Effector CD4-positive, alpha-beta T cell (primary cell): Measurements from ENCODE around the gene MTOR.
"Not testable (repeated sequence)": the region's sequence is repeated elsewhere in the genome, so short reads cannot be mapped to it uniquely, and the experiment has no call there.

ENCODE experiments used
- DNase-seq: peaks from one replicate; pipeline ENCODE4 v3.0.0-alpha.2; 2020

The MTOR gene

DNA sequence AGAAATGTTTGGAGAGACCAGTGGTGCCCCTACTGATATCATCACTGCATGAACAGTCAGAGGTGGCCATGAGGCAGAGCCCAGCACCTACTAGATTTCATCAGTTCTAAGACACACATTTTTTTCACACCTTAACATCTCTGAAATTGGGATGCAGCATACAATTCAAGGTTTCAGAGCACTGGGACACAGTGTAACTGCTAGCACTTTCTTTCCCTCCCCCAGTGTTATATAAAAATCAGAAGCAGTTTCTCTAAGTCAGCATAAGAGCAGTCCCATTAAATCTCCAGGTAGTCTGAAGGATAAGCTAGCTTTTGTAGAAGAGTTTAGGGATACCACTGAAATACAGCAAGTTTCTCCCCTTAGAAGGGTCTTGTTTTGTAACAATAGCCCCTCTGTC, 83.2 kb downstream of the MTOR start:
- no peak for DNase-seq

DNA sequence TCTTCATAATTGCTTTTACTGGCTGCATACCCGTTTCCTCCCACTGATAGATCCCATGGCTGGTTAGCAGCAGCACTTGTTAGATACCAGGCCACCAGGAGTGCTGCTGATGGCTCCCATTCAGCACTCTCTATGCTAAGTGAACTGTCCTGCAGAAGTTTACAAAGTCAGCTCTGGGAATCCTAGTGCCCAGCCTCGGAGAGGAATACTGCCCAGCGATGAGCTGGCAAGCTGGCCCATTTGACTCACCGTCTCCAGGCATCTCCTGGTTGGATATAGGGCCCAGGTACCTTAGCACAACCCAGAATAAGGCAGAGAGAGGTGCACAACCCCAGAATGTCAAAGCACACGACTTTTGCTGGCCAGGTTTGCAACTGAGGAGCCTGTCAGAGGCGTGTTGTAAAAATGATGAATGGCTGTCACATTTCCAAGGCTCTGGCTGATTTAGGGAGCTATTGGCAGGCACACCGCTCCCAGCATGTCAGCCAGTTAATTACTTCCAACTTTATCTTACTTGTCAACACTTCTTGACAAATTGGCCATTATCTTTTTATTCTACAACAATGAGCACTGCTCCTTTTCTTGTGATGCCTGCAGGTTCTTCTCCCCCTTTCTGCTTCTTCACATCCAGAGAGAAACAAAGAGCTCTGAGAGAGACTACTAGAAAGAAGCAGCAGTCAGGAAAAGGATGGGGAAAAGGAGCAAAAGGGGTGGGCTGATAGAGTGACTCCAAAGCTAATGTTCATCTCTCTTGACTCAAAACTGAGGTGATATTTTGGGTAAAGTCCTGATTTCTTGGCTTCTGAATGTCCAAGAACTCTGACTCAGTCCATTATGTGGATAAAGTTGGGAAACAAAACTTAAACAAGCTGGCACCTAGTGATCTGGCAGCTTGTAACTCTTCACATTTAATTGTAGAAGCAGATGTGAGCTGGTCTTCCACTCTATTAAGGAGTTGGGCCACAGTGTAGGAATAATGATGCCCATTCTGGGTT, 84.0 kb downstream of the MTOR start:
- DNase-seq: no peak

DNA sequence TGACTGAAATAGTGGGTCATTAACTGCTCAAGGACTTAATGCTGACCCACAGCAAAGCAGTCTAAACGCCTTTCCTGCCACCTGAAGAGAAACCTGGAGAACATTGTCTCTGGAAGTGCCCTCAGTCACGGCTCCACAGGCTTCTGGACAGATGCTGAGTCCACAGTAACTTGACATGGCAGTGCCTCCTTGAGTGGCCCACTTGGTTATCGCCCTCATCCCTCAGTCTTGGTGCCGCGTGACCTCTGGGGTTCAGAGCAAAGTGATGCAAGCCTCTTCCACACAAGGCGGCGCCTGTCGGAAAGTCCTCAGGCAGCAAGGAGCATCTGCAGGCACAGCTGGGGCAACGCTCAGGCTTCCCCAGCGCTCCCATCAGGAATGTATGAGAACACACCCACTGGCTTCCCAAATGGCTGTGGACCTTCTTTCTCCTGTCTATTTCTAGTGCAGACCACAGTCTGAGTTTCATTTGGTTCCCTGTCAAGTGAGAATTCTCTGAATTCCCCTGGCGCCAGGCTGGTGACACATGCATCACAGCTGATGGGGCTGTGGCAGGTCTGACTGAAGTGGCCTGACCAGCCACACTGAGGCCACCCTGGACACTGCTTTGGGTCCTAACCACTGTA, 86.2 kb downstream of the MTOR start:
- no peak for DNase-seq

DNA sequence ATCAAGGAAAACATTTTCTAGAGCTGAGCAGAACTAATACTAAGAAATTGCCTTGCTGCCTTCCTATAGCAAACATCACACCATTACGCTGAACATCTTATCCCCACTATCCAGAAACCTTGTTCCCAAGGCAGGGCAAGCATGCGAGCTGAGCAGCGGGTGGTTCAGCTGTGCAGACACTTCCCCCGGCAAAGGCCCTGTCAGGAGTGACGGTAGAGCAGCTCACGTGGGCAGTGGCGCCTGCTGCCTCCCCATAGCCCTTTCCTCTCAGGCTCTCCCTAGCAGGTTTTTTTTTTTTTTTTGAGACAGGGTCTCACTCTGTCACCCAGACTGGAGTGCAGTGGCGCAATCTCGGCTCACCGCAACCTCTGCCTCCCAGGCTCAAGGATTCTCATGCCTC, 86.9 kb downstream of the MTOR start:
- no peak for DNase-seq

DNA sequence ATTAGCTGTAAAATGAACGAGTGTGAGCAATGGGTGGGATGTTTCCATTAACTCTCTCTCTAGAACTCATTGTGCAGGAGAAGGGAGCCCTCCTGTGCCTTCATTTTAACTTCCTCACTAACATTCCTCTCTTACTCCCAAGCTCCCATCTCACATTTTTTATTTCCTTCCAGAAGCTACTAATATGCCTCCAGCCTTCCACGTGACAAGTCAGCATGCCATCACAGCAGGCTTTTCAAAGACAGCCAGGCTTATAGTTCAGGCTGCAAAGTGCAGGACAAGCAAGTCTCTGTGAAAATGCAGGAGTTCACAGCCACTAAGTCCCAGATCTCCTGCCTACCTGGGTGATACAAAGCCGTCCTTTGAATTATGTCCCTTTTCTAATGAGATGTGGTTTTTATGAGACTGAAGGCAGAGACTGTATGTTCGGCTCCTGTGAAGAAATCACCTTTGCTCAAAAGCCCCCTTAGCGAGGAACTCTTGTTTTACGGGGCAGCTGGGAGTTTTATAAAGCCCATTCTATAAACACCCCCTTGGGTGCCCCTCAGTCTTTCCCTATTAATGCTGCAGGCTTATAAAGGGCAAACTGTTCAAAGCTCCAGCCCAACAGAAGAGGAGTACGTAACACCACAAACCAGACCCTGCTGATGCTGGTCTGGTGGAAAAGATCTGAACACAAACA, 87.9 kb downstream of the MTOR start:
- no peak for DNase-seq

DNA sequence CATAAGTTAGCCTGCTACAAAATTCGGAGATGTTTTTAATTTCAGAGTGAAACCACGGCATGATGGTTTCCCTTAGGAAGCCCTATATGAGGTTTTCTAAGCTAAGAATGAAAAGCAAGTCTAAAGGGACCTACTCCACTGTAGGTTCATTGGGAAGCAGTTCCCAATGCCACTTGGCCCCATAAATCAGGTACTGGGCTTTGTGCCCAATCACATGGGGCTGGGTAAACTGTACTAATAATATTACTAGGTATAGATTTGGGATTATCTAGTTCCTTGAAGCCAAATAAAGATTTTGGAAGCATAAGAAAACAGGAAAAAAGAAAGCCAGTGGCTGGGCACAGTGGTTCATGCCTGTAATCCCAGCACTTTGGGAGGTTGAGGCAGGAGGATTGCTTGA, 92.2 kb downstream of the MTOR start:
- no peak for DNase-seq

DNA sequence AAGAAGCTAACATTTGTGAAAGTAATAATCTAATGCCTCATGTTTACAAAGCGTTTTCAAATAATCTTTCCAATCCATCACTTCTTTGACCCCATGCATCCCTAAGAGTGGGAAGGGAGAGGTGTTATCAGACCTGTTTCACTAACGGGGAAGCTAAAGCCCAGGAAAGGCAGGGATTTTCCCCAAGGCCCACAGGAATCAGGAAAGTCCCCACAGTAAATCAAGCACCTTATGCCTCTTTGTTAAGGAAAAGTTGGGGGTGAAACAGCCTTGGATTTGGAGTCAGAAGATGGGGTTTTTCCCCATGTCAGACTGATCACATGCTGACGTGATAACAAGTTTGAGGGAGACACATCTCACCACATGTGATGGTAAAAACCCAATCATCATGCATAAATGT, 93.1 kb downstream of the MTOR start:
- DNase-seq: no peak

DNA sequence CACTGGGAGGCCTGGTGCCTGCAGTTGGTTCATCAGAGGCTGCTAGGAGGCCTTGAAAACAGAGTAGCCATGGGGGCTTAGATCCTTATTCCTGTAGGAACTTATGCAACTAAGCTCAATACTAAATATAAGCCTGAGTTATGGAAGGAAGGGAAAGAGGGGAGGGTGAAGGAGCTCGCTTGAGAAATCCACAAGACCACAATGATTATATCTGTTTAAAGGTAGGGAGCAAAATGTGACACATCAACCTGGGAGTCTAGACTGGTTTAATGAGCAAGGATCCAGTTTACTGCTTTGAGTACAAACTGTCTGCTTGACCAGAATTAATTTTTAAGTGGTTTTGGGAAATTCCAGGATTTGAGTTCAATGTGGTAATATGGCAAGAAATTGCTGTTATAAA, 93.6 kb downstream of the MTOR start:
- no peak for DNase-seq

DNA sequence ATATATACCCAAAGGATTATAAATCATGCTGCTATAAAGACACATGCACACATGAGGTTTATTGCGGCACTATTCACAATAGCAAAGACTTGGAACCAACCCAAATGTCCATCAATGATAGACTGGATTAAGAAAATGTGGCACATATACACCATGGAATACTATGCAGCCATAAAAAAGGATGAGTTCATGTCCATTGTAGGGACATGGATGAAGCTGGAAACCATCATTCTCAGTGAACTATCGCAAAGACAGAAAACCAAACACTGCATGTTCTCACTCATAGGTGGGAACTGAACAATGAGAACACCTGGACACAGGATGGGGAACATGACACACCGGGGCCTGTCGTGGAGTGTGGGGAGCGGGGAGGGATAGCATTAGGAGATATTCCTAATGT, 95.6 kb downstream of the MTOR start:
- DNase-seq: not testable (repeated sequence)

DNA sequence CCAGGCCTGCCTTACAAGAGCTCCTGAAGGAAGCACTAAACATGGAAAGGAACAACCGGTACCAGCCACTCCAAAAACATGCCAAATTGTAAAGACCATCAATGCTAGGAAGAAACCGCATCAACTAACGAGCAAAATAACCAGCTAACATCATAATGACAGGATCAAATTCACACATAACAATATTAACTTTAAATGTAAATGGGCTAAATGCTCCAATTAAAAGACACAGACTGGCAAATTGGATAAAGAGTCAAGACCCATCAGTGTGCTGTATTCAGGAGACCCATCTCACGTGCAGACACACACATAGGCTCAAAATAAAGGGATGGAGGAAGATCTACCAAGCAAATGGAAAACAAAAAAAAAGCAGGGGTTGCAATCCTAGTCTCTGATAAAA, 99.6 kb downstream of the MTOR start:
- not testable (repeated sequence) for DNase-seq

DNA sequence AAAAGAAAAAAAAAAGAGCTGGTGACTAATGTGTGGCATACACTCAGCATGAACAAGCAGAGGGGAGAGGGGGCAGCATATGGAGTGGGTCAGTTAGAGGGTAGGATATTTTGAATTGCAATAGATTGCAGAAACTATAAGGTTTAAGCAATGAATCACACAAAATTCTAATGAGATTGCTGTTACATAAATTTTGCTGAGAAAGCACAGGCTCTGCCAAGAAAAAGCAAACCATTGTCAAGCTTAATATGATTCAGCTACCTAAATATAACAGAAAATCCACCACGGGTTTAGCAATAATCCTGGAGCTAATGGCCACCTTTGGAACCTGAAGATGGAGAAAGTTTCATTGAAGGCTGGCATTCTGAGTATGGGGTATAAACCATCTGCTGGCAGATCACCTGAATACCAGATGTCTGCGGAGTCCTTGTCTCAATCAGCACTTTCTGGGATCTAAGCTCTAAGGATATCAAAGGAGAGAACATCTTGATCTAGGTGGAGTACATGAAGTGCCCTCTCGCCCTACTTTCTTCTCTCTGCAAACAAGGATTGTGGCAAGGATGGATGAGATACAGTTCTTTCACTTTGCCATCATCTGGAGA, 103.5 kb downstream of the MTOR start:
- DNase-seq: no peak

DNA sequence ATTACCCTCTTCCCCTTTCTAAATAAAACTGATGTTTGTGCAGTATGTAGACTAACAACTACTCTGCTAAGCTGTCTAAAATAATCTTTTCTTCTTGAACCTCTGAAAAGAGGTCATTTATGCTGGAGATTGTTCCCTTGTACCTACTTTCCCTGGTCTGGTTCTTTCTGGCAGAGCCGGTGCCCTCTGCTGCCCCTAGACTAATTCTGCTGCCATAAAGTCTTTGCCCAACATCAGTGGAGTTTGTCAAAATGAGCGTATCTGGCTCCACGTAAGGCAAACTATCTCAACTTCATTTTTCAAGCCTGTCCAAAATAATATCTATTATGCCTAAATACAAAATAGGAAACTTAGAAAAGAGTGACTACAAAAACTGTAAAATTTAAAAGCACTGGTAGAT, 104.1 kb downstream of the MTOR start:
- no peak for DNase-seq

DNA sequence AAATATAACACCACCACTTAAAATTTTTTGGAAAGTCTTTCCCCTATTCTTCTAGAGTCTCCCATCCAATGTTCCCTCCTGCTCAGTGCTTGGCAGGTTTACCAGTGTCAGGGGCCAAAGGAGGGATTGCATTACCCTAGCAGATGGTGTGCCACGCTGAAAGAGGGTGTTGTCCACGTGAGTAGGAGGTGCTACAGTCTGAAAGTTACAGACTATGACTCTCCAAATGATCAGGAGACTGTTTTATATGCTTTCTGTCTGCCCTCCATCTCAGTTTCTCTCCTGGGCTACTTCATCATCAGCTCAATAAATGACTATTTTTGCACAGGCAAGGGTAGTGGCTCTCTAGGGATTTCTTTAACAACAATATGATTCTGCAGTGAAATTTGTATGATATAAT, 104.5 kb downstream of the MTOR start:
- no peak for DNase-seq

DNA sequence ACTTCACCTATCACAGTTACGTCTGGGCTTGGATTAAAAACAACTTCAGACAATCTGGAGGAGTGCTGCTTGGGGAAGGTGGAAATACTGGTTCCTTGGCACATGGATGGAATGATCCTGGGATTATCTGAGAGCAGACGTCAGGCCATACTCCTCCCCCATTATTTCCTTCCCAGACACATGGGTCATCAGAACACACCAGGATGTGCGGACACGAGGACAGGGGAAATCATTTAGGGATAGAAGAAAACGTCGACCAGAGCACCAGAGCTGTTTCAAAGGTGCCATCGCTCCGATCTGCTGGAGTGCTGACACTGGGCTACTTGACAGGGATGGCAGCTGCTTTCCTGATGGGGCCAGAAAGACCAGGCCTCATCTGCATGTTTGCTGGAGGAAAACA, 105.0 kb downstream of the MTOR start:
- no peak for DNase-seq

DNA sequence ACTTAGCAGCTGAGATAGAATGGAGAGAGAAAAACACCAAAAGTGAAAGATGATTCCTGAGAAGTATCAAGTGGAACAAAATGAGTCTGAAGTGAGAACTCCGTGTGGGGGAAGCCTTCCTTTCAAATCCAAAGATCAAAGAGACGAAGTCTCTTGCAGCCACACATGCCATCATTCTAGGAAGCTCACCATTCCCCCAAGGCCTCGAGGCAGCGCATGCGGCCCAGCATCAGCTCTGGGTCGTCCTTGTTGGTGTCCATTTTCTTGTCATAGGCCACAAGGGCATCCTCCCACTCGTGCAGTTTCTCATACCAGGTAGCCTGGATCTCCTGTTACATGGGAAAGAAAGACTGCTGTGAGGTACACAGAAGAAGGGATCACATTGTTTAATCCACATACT, 105.4 kb downstream of the MTOR start:
- DNase-seq: no peak

DNA sequence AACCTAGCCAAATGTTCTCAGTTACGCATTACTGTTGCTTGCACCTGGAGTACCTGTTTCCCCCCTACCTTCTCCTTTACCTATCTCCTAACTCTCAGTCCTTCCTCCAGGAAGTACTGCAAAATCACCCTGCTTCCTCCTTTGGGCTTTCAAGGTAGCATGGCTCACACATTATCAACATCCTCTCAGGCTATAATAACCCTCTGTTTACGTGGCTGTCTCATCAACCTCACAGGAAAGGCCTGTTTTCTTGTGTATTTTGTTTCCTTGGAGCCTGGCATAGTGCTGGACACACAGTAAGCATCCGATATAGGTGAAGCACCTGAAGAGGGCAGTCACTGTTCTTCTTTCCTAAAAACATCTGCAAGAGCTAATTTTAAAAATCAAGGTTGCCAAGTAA, 105.9 kb downstream of the MTOR start:
- DNase-seq: no peak

DNA sequence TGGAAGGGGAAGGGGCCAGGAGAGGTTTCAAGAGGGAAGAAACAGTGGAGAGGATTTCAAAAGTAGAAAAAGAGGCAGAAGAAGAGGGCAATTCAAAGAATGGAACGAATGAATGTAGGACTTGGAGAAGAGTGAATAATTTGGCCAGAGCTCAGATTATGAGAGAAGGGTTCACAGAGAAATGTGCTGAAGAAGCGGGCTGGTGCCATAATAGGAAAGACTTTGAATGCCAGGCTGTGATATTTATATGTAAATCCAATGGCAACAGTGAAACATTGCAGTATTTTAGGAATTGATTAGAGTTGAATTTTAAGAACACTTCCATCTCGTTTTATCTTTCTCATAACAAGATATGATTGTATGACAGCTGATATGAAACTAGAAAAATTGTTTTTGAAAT, 109.2 kb downstream of the MTOR start:
- DNase-seq: no peak

DNA sequence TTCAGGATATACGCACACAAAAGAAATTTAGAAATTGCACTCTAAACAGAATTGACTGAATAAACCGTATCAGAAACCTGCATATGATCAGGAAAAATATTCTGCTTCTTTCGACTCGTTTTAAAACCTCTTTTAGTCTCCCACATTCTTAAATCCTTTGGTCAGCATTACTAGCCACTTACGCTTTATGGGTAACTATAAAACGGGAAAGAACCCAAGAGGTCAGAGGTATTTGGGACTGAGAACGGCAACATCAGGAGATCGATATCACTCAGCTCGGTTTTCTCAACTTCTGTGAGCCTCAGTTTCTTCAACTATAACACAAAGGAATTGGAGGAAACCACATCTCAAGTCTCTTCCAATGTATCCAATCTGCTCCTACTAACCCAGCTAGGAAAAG, 109.6 kb downstream of the MTOR start:
- no peak for DNase-seq

DNA sequence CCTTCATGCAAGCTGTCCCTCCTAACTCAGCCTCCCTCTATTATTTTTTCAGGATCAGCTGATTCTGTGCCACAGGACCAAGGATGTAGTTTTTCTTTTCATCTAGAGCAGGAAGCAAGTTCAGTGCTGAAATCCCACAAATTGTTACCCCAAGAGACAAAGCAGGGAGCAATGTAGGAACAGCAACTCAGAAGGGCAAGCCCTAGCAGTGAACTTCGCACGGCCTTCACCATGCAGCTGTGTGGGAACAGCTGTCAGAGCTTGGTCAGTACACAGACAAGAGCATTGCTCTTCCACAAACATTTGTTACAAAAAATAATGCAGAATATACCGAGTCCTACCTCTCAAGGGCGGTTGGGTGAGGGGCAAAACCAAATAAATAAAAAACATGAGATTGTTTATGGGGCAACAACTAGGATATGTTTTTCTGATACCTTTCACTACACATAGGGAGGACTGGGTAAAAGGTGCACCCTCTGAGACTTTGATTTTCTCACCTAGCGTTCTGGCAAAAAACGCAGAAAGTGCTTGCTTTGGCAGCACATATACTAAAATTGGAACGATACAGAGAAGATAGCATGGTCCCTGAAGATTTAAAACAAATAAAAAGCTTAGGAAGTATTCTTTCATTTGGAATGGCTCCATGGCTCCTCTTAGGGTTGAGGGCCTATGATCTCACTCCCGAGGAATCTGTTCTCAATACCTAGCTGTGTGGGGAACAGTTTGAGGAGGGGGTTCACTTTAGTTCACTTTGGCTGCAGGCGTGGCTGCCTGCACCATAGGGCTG, 110.3 kb downstream of the MTOR start:
- no peak for DNase-seq

DNA sequence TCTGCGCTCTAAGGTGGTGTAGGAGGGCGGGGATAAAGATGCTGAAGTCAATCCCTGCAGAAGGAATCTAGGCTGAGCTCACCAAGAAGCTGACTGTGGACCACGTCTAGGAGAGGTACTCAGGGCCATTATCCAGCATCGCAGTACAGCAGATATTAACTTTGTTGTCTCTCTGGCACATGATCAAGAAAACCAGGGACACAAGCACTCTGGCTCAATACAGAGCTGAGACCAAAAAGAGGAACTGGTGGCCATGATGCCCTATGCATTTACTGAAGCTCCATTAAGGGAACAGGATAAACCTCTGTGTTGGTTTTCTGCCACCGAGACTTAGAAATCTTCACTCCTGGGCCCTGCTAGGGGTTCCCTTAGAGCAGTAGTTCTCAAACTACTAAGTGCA, 111.2 kb downstream of the MTOR start:
- no peak for DNase-seq

DNA sequence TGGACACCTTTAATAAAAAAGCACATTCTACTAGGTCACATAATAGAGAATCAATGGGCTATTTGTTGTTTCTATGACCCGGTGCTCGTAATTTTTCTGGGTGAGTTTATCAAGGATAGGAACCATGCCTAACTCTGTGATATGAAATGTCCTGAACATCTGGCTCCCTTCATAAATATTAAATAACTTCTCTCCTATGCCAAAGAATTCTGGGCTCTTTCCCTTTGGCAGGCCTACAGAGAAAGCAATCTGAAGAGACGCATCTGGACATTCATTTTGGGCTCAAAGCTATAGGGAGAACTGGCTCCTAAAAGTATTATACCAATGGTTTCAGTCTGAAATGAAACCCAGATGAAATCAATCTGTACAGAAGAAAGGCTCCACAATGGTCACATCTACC, 112.0 kb downstream of the MTOR start:
- DNase-seq: no peak

DNA sequence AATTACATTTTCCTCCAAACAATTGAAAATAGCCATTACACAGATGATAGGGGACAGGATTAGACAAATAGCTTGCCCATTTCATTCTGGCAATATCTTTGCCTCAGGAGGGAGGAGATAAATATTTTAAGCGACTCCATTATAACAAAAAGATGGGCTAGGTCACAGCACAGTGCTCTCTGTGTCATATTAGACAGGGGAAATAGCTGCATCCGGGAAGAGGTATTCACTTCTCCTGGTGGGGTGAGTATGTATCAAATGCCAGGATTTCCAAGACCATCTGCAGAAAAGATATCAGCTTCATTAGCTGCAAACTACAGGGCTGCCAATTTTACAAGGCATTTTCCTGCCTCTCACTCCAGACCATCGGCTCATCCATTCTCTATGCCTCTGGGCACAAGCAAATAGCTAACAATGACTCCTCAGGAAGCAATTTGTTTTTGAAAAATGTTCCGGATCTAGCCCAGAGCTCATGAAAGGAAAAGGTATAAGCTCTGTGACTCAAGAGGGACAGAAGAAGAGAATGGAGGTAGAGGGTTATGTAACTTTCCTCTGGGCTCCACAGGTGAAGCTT, 115.1 kb downstream of the MTOR start:
- no peak for DNase-seq
